OCI-LY3 (cell line): ENCODE measurements around the gene DMBX1.
A peak's percentile ranks its signal among the peaks of the same experiment; 100 is the strongest.

Source experiments
- H2AFZ ChIP-seq: fragments of 200-600, 300-600 bp; shearing (Covaris generic); 2 replicates; pipeline ENCODE4 v1.6.0; 2014; ENCODE audit warnings: antibody characterized with exemption, low read depth, low read length
- H3K27ac ChIP-seq: fragments of 200-600, 300-600 bp; sonication (generic); 2 replicates; pipeline ENCODE4 v1.5.1; 2014; ENCODE audit warnings: mild to moderate bottlenecking, low read length, moderate library complexity, mixed read lengths
- H3K27me3 ChIP-seq: fragments of 200-600, 300-600 bp; sonication (generic); 2 replicates; pipeline ENCODE4 v1.6.1; 2014; ENCODE audit warnings: low read depth, low read length, mixed read lengths
- H3K36me3 ChIP-seq: fragments of 200-600, 300-600 bp; sonication (generic); replicated peaks from 2 replicates; pipeline ENCODE3; 2014; ENCODE audit warnings: low read depth, low read length, mixed read lengths
- H3K4me1 ChIP-seq: fragments of 300-600, 200-600 bp; sonication (generic); 2 replicates; pipeline ENCODE4 v1.6.1; 2014; ENCODE audit warnings: low read length, mixed read lengths
- H3K4me2 ChIP-seq: fragments of 200-600, 300-600 bp; sonication (generic); 2 replicates; pipeline ENCODE4 v1.6.1; 2014; ENCODE audit warnings: low read length, mixed read lengths
- H3K4me3 ChIP-seq: fragments of 300-600, 200-600 bp; sonication (generic); 2 replicates; pipeline ENCODE4 v1.5.1; 2014; ENCODE audit warnings: antibody characterized with exemption, mild to moderate bottlenecking, low read length, moderate library complexity
- H3K79me2 ChIP-seq: fragments of 300-600, 200-600 bp; shearing (Covaris generic); 2 replicates; pipeline ENCODE4 v1.6.1; 2014; ENCODE audit warnings: mild to moderate bottlenecking, low read length, mixed read lengths
- H3K9ac ChIP-seq: fragments of 300-600, 200-600 bp; shearing (Covaris generic); 2 replicates; pipeline ENCODE4 v1.6.0; 2014; ENCODE audit warnings: mild to moderate bottlenecking, low read length, moderate library complexity
- H3K9me3 ChIP-seq: fragments of 200-600, 300-600 bp; shearing (Covaris generic); 2 replicates; pipeline ENCODE4 v1.6.1; 2014; ENCODE audit warnings: low read length, mixed read lengths; ENCODE audit not compliant: insufficient read depth
- H4K20me1 ChIP-seq: fragments of 200-600, 300-600 bp; sonication (generic); 2 replicates; pipeline ENCODE4 v1.6.1; 2016; ENCODE audit warnings: low read length, mixed read lengths; ENCODE audit not compliant: insufficient read depth
- EZH2phosphoT487 ChIP-seq: fragments of 200-600 bp; shearing (Covaris generic); IDR thresholded peaks from 2 replicates; pipeline ENCODE4 v1.6.1; 2018; ENCODE audit warnings: antibody characterized with exemption, mixed run types, low read depth
- TF ChIP-seq, protein P1 (sequence below): fragments of 200-600, 300-600 bp; sonication (generic); IDR thresholded peaks from 2 replicates; pipeline ENCODE4 v1.5.1; 2014; ENCODE audit warnings: antibody characterized with exemption, low read length, low read depth

Gene DMBX1

DNA sequence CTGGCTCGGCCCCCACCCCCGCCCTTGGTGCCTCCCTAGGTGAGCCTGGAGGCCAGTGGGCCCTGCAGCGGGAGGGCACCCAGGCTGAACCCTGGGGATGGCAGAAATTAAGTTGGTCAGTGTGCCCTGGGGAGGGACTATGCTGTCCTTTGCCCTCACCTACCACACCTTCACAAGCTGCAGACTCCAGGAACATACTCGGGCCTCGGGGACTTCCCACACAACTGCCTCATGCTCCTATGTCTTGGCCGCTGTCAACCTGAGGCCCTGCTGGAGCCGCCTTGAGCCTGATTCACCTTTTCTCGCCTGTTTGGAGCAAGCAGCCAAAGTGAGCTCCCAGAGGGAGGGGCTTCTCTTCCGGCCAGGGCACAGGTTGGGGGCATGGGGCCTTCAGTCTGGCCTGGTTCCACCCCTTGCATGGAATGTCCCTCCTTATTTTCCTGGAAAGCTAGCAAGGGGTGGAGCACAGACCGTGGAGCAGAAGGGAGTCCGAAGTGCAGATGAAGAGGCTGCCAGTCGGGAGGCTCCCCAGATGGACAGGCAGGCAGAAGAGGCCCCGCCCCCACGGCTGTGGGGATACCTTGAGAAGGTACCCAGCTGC lies 37.2 kb downstream of the DMBX1 start:
- no peak overlapping the region for H3K9ac ChIP-seq
- H3K4me2 ChIP-seq, result no peak overlapping the region
- H3K79me2 ChIP-seq, result no peaks in the 10 kb centered on the region
- H3K4me1 ChIP-seq, result peaks cover 15% of the 10 kb centered on the region
- H3K27ac ChIP-seq, result no peak overlapping the region
- no peaks in the 10 kb centered on the region for H3K9me3 ChIP-seq
- H2AFZ ChIP-seq, result no peak overlapping the region
- no peaks in the 10 kb centered on the region for H3K36me3 ChIP-seq
- no peaks in the 10 kb centered on the region for H4K20me1 ChIP-seq
- H3K27me3 ChIP-seq, result peaks cover 21% of the 10 kb centered on the region
- H3K4me3 ChIP-seq, result no peak overlapping the region
- TF ChIP-seq, protein P1, sequence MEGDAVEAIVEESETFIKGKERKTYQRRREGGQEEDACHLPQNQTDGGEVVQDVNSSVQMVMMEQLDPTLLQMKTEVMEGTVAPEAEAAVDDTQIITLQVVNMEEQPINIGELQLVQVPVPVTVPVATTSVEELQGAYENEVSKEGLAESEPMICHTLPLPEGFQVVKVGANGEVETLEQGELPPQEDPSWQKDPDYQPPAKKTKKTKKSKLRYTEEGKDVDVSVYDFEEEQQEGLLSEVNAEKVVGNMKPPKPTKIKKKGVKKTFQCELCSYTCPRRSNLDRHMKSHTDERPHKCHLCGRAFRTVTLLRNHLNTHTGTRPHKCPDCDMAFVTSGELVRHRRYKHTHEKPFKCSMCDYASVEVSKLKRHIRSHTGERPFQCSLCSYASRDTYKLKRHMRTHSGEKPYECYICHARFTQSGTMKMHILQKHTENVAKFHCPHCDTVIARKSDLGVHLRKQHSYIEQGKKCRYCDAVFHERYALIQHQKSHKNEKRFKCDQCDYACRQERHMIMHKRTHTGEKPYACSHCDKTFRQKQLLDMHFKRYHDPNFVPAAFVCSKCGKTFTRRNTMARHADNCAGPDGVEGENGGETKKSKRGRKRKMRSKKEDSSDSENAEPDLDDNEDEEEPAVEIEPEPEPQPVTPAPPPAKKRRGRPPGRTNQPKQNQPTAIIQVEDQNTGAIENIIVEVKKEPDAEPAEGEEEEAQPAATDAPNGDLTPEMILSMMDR, result no peak
- no peak for TF ChIP-seq EZH2phosphoT487

DNA sequence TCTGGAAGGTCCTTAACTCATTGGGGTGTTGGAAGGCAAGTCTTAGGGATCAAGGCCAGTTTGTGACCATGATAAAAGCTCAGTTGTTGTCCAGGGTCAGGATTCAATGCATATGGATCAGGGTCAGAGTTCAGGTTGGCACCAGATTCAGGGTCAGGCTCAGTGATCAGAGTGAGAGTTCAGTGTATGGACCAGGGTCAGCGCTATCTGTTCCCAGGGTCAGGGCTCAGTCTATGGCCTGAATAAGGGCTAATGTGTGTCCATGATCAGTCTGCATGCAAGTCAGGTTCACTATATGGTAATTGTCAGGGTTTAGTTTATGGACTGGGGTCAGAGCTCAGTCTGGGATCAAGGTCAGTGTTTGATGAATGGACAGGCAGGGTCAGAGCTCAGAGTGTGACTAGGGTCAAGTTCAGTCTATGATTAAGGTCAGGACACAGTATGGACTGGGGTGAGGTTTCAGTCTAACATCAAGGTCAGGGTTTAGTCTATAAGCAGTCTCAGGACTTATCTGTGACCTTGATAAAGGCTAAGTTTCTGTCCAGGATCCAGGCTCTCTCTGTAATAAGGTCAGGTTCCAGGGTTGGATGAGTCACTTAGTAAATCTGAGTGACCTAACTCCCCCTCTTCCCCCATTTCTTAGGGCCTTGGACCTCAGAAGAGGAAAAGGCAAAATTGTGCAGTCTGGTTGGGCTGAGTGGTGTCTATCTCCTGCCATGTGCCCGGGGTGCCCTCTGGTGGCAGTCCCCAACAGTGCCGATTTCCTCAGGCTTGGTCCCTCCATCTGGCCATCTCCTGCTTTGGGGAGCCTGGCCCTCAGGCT lies 38.0 kb downstream of the DMBX1 start:
- H3K9me3 ChIP-seq, result no peaks in the 10 kb centered on the region
- no peaks in the 10 kb centered on the region for H3K36me3 ChIP-seq
- TF ChIP-seq, protein P1, result peak; percentile 80
- TF ChIP-seq EZH2phosphoT487, result no peak
- no peaks in the 10 kb centered on the region for H3K79me2 ChIP-seq
- H3K9ac ChIP-seq, result no peak overlapping the region
- peaks cover 6% of the 10 kb centered on the region for H3K4me1 ChIP-seq
- H4K20me1 ChIP-seq, result no peaks in the 10 kb centered on the region
- peaks cover 21% of the 10 kb centered on the region for H3K27me3 ChIP-seq
- H3K4me2 ChIP-seq, result peak overlapping the region; percentile 39
- H3K4me3 ChIP-seq, result 0 out of 2 replicates have a peak overlapping the region, but pooled peaks have one; percentile 12
- no peak overlapping the region for H3K27ac ChIP-seq
- H2AFZ ChIP-seq, result peak overlapping the region; percentile 79; the same call in 1 of the 2 replicates

DNA sequence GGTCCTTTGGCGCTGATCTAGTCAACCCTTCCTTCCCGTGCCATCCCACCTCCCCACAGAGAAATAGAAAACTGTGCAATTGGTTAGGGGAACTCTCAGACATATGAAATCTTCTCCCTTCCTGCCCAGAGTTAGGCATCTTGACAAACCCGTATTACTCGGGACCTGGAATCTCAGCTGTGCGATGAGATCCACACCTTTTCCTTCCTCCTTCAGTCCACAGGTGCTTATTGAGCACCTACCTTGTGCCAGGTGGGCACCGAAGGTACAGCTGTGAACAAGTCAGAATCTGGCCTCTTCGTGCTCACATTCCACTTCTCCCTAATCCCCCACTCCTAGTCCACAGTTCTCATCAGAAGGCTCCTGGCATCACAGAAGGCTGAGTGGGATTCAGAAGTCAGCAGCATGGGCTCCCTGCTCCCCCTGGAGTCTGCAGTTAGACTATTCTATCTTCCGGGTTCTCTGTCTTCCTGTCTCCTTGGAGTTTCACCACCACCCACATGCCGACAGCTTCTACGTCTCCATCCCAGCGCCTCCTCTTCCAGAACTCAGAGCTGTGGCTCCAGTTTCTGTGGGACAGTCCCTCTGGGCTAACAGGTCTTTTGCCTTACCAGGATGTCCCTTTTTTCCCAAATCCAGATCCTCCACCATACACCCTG lies 38.8 kb downstream of the DMBX1 start:
- Histone ChIP-seq H3K4me3 (0 out of 2 replicates have a peak overlapping the region, but pooled peaks have one; percentile 12), H3K79me2 (no peaks in the 10 kb centered on the region), H4K20me1 (no peaks in the 10 kb centered on the region), H3K9ac (no peak overlapping the region), H3K4me2 (peak overlapping the region; percentile 39), H3K36me3 (no peaks in the 10 kb centered on the region), H3K27ac (no peak overlapping the region), H3K27me3 (peaks cover 21% of the 10 kb centered on the region), H3K4me1 (peaks cover 6% of the 10 kb centered on the region), H3K9me3 (no peaks in the 10 kb centered on the region), H2AFZ (peak overlapping the region; percentile 79)
- TF ChIP-seq EZH2phosphoT487, result no peak
- TF ChIP-seq, protein P1, result no peak

DNA sequence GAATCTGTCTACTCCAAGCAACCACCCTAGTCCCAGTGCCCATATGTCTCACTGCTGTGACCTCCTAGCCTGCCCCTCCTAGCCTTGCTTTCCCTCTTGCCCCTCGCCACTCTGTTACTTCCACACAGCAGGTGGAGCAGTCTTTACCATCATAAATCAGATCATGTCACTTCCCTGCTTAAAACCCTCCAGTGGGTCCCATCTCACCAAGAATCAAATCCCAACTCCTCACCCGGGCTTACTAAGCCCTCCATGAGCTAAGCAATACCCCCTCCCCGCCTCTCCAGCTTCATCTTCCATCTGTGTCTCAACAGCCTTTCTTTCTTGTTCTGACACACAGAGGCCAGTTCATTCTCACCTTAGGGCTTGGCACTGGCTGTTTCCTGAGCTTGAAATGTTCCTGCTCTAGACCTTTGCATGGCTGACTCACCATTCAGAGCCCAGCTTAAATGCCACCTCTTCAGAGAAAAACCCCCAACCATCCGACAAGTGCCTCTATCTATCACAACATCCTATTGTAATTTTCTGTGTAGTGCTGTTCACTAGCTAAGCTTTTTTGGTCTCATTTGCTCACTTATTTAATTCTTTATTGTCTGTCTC lies 39.5 kb downstream of the DMBX1 start:
- no peak overlapping the region for H3K9ac ChIP-seq
- no peaks in the 10 kb centered on the region for H4K20me1 ChIP-seq
- peaks cover 11% of the 10 kb centered on the region for H3K4me1 ChIP-seq
- no peak for TF ChIP-seq EZH2phosphoT487
- TF ChIP-seq, protein P1, result no peak
- H3K4me3 ChIP-seq, result no peak overlapping the region
- no peak overlapping the region for H3K4me2 ChIP-seq
- H2AFZ ChIP-seq, result no peak overlapping the region
- no peaks in the 10 kb centered on the region for H3K9me3 ChIP-seq
- H3K36me3 ChIP-seq, result no peaks in the 10 kb centered on the region
- H3K27me3 ChIP-seq, result peaks cover 27% of the 10 kb centered on the region
- H3K27ac ChIP-seq, result no peak overlapping the region
- H3K79me2 ChIP-seq, result no peaks in the 10 kb centered on the region
